Measurements from ENCODE around the gene STAB2.

Gene STAB2

DNA sequence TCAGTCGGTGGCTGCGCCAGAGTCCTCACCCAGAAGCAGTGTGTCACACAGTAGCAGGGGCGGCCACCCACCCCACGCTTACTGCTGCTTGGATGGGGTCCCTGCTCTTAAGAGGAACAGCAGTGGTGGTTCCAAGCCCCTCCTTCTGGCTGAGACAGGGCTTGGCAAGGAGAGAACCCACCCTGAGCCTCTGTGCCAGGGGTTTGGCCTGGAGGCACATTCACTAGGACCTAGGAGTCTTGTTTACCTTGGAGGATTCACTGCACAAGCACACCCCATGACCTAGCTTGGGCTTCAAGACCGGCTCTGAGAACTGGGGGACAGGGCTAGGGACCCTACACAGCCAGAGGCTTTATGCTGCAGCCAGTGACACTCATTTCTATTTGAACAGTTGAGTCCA, 175.4 kb downstream of the STAB2 start:
- TF ChIP-seq, protein P1, sequence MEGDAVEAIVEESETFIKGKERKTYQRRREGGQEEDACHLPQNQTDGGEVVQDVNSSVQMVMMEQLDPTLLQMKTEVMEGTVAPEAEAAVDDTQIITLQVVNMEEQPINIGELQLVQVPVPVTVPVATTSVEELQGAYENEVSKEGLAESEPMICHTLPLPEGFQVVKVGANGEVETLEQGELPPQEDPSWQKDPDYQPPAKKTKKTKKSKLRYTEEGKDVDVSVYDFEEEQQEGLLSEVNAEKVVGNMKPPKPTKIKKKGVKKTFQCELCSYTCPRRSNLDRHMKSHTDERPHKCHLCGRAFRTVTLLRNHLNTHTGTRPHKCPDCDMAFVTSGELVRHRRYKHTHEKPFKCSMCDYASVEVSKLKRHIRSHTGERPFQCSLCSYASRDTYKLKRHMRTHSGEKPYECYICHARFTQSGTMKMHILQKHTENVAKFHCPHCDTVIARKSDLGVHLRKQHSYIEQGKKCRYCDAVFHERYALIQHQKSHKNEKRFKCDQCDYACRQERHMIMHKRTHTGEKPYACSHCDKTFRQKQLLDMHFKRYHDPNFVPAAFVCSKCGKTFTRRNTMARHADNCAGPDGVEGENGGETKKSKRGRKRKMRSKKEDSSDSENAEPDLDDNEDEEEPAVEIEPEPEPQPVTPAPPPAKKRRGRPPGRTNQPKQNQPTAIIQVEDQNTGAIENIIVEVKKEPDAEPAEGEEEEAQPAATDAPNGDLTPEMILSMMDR (conservative IDR thresholded peaks at IDR 0.05; ENCODE audit: low read depth): no peak
- H3K27ac ChIP-seq: no peak overlapping the region
- CTCF ChIA-PET: no interaction called here
- no peak for DNase-seq (ENCODE audit: low spot score)
- POLR2A ChIA-PET (ENCODE audit: low non-redundant PET): no interaction called here

DNA sequence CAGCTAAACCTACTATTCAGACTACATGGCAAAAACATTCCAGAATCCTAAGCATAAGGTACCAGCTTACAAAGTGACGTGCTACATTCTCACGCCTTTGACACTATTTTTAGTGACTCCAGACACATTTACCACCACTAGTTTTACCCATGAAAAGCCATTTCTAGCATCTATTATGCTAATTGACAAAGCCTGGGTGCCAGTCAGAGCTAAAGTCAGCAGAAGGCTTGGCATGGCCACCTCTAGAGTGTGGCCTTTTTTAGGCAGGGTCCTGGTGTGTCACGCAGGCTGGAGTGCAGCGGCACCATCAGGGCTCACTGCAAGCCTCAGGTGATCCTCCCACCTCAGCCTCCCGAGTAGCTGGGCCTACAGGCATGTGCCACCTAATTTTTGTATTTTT, 178.2 kb downstream of the STAB2 start:
- no peak overlapping the region for H3K27ac ChIP-seq
- CTCF ChIA-PET: no interaction called here
- no peak for DNase-seq (ENCODE audit: low spot score)
- TF ChIP-seq, protein P1 (conservative IDR thresholded peaks at IDR 0.05; ENCODE audit: low read depth): no peak
- POLR2A ChIA-PET (ENCODE audit: low non-redundant PET): no interaction called here

DNA sequence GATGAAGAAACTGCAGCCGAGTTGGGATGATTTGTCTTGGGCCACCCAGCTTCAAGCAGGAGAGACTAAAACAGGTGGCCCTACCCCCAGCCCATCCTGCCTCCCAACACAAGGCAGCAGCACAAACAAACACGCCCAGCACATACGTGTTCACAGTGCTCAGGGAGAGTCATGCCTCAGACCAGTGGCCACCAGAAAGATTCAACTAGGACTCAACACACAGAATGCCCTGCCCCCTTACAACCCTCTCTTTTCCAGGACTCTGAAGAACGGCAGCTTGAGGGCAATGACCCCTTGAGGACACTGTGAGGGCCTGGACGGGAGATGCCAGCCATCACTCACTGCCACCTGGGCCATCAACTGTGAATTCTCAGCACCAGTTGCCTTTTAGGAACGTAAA, 179.0 kb downstream of the STAB2 start:
- DNase-seq (ENCODE audit: low spot score): no peak
- CTCF ChIA-PET: no interaction called here
- TF ChIP-seq, protein P1 (conservative IDR thresholded peaks at IDR 0.05; ENCODE audit: low read depth): no peak
- POLR2A ChIA-PET (ENCODE audit: low non-redundant PET): no interaction called here
- H3K27ac ChIP-seq: no peak overlapping the region

DNA sequence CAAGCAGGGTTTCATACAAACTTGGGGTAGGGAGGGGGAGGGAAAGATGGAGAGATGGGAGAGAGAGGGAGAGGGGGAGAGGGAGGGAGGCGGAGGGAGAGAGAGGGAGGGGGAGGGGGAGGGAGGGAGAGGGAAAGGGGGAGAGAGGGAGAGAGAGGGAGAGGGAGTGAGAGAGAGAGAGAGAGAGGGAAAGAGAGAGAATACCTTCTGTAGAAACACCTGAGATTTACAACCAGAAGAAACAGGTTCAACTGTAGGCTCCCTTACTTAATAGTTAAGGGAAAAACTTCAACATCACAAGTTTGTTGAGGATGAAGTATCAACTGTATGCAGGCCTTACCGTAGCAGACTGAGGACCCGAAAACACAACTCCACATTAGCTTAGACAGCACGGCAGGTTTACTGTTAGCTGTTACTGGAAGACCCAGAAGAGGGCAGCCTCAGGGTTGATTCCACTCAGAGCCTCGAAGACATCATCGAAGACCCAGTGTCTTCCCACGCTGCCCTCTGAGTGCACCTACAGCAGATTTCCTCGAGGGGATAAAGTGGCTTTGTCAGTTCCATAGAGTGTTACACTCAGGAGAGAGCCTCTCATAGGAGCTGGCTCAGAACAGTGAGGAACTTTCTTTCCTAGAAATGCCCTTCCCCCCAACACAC, 181.5 kb downstream of the STAB2 start:
- TF ChIP-seq, protein P1 (conservative IDR thresholded peaks at IDR 0.05; ENCODE audit: low read depth): no peak
- ChIA-PET POLR2A (ENCODE audit: low non-redundant PET) (no interaction called here), CTCF (no interaction called here)
- H3K27ac ChIP-seq: peak overlapping the region; percentile 18; the same call in 1 of the 2 replicates
- no peak for DNase-seq (ENCODE audit: low spot score)

DNA sequence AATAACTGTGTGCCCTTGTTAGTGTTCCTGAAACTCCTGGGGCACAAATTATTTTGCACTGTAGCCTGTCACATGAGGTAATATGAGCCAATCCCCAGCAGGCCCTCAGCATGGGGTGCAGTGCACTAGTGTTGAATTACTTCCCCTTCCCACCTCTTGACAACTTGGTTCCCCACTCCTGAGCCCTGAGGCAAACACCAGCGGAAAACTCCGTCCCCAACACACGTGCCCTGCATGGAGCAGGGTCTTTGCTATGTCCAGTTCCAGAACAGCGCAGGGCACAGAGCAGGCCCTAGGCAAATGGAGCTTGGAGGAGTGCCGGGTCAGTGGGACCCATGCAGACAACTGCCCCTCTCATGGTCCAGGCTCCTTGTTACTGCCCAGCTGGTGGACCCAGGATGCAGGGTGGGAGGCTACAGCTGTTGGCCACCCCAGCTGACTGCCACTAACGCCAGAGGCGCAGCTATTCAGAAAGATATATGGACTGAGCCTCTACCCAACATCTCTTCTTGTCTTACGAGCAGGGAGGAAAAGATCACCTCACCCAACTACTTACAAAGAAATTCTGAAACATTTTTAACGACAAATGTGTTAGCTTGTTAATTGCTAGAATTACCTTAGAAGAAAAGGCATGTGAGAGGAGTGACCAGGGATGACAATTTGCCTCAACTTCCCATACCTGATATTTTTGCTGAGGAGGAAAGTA, 182.3 kb downstream of the STAB2 start:
- TF ChIP-seq, protein P1 (conservative IDR thresholded peaks at IDR 0.05; ENCODE audit: low read depth): no peak
- no peak for DNase-seq (ENCODE audit: low spot score)
- H3K27ac ChIP-seq: peak overlapping the region; percentile 18; the same call in 1 of the 2 replicates
- ChIA-PET POLR2A (ENCODE audit: low non-redundant PET) (no interaction called here), CTCF (interaction anchor here (0.6 kb wide), 2 partner anchors 100 to 1930 kb away, joined by 3 to 10 read pairs; no protein-coding TSS in a partner anchor)

DNA sequence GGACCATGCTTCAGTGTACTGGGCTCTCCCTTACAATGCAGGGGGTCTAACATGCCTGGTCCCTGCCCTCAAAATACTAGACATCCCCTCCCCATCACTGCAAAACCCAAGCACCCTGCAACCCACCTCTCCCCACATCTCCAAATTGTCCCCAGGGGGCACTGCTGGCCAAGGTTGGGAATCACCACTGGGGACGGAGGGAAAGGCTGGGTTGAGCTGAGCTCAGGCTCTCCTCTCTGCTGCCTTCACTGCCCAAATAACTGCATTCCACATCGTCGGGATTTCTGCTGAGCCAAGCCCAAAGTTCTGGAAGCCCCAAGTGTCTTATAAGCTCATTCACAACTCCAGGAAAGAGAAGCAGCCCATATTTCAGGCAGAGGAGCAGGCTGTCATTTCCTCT, 184.4 kb downstream of the STAB2 start:
- TF ChIP-seq, protein P1 (conservative IDR thresholded peaks at IDR 0.05; ENCODE audit: low read depth): peak; percentile 35
- POLR2A ChIA-PET (ENCODE audit: low non-redundant PET): no interaction called here
- CTCF ChIA-PET: interaction anchor here (1.4 kb wide), 1 partner anchor 106 kb away, joined by 3 read pairs; no protein-coding TSS in a partner anchor
- no peak overlapping the region for H3K27ac ChIP-seq
- DNase-seq (ENCODE audit: low spot score): peak; percentile 24

Data from RWPE1 (cell line).